ENCODE data around the gene BAD.

BAD gene

GRCh38 chr11:64264371-64264852, 20.1 kb downstream of the BAD start:
- H3K27ac ChIP-seq: peak overlapping the region; percentile 99
- no peak for DNase-seq (ENCODE audit: low spot score)
- ChIA-PET CTCF (interaction anchor here (0.6 to 1.8 kb wide), 6 partner anchors 13 to 1715 kb away, joined by 3 to 6 read pairs (median 4); partner anchors contain the start of gene PLCB3), POLR2A (ENCODE audit: low non-redundant PET) (interaction anchor here (1.0 kb wide), 1 partner anchor 18 kb away, joined by 3 read pairs; the partner anchor contains the start of gene PPP1R14B)
- no peak for TF ChIP-seq CTCF (conservative IDR thresholded peaks at IDR 0.05; ENCODE audit: low read depth)

GRCh38 chr11:64263947-64264317, 20.5 kb downstream of the BAD start:
- ChIA-PET POLR2A (ENCODE audit: low non-redundant PET) (interaction anchor here (1.0 kb wide), 1 partner anchor 17 kb away, joined by 3 read pairs; the partner anchor contains the start of gene PPP1R14B), CTCF (interaction anchor here (0.6 to 1.8 kb wide), 5 partner anchors 12 to 1714 kb away, joined by 3 to 6 read pairs (median 4); partner anchors contain the start of gene PLCB3)
- peak overlapping the region; percentile 99 for H3K27ac ChIP-seq
- DNase-seq (ENCODE audit: low spot score): no peak
- TF ChIP-seq CTCF (conservative IDR thresholded peaks at IDR 0.05; ENCODE audit: low read depth): no peak

- ChIA-PET POLR2A (ENCODE audit: low non-redundant PET) (no interaction called here), CTCF (interaction anchor here (0.6 to 1.8 kb wide), 4 partner anchors 11 to 33 kb away, joined by 4 to 6 read pairs (median 5); partner anchors contain the start of gene PLCB3)
- DNase-seq (ENCODE audit: low spot score): no peak
Observed at GRCh38 chr11:64263021-64263946, 21.2 kb downstream of the BAD start.

GRCh38 chr11:64262271-64263002, 22.0 kb downstream of the BAD start:
- ChIA-PET CTCF (interaction anchor here (0.5 to 1.8 kb wide), 4 partner anchors 11 to 39 kb away, joined by 3 to 6 read pairs (median 5); partner anchors contain the start of gene PLCB3), POLR2A (ENCODE audit: low non-redundant PET) (no interaction called here)
- H3K27ac ChIP-seq: peak overlapping the region; percentile 99
- no peak for TF ChIP-seq CTCF (conservative IDR thresholded peaks at IDR 0.05; ENCODE audit: low read depth)
- DNase-seq (ENCODE audit: low spot score): no peak

More at GRCh38 chr11:64263021-64263946, 21.2 kb downstream of the BAD start:
- no peak for TF ChIP-seq CTCF (conservative IDR thresholded peaks at IDR 0.05; ENCODE audit: low read depth)
- peak overlapping the region; percentile 99 for H3K27ac ChIP-seq

GRCh38 chr11:64261556-64262080, 22.8 kb downstream of the BAD start:
- peak overlapping the region; percentile 99 for H3K27ac ChIP-seq
- POLR2A ChIA-PET (ENCODE audit: low non-redundant PET): no interaction called here
- CTCF ChIA-PET: interaction anchor here (0.5 kb wide), 1 partner anchor 40 kb away, joined by 3 read pairs; no protein-coding TSS in a partner anchor
- TF ChIP-seq CTCF (conservative IDR thresholded peaks at IDR 0.05; ENCODE audit: low read depth): no peak
- no peak for DNase-seq (ENCODE audit: low spot score)

Data from RWPE1 (cell line).